K562 (cell line): ENCODE measurements around the gene SPATA32. TPM values are rescaled to one million over a fixed set of nuclear protein-coding genes. Genes with fewer than 3 reads are reported as not detected.

ENCODE experiments used
- CBFA2T2 ChIP-seq: fragments of 450-650 bp; conservative IDR thresholded peaks from 2 replicates; pipeline ENCODE4 v1.6.1; 2017; ENCODE audit warnings: mild to moderate bottlenecking
- HNRNPLL ChIP-seq: fragments of 200-400 bp; formaldehyde crosslinking; IDR thresholded peaks from 2 replicates; pipeline ENCODE4 v1.6.1; 2017; ENCODE audit warnings: low read length, low read depth, mild to moderate bottlenecking; ENCODE audit not compliant: poor library complexity, severe bottlenecking
- MXI1 ChIP-seq: IDR thresholded peaks from 2 replicates; pipeline ENCODE4 v1.6.1; 2011; ENCODE audit warnings: low read depth, mild to moderate bottlenecking, improper control_type of control experiment, low read length
- RFX7 ChIP-seq: fragments of 250-450 bp; sonication (Bioruptor Pico); IDR thresholded peaks from 2 replicates; pipeline ENCODE4 v1.5.1; 2021; ENCODE audit warnings: mild to moderate bottlenecking
- RUNX1 ChIP-seq: sonication (generic); IDR thresholded peaks from 2 replicates; pipeline ENCODE4 v1.6.1; 2016; ENCODE audit warnings: antibody characterized with exemption, low read depth
- SP1 ChIP-seq: sonication (generic); formaldehyde crosslinking; IDR thresholded peaks from 2 replicates; pipeline ENCODE4 v1.8.1; 2022; ENCODE audit warnings: mild to moderate bottlenecking, missing genetic modification reagents
- SP2 ChIP-seq: IDR thresholded peaks from 2 replicates; pipeline ENCODE4 v1.6.1; 2011; ENCODE audit warnings: mild to moderate bottlenecking, low read depth, low read length, moderate library complexity; ENCODE audit not compliant: poor library complexity, severe bottlenecking; ENCODE audit errors: extremely low read depth
- polyA plus RNA-seq, 8 experiments: library from polyadenylated mRNA; depleted of rRNA in 4 of 8; stranded (reverse) in 5 of 8; unstranded in 3 of 8; fragments of >200 nt; fragmentation: Nextera tagmentation in 2 of 8; fragmentation: Illumina TruSeq in 1 of 8; extraction: Ambion mirVana in 2 of 8; extraction: Trizol in 1 of 8; gene quantifications; 2 replicates each; pipeline versions ENCODE4 v1.2.1 to v1.2.3, GENCODE V29; 2011 to 2014; ENCODE audit warnings: inconsistent platforms in 1 of 8, missing spikeins in 1 of 8
- total RNA-seq, 7 experiments: library from RNA; depleted of rRNA in 6 of 7; stranded (reverse); fragments of >200 nt in 6 of 7; fragmentation: Illumina TruSeq in 2 of 7; extraction: Trizol in 2 of 7; gene quantifications; 2 replicates each; pipeline versions ENCODE4 v1.2.1 to v1.2.3, GENCODE V29; 2011 to 2021; ENCODE audit warnings: low replicate concordance in 1 of 7
- TF ChIP-seq, protein P1 (sequence below), 2 experiments: fragments of 450-650 bp; IDR thresholded peaks; 2 replicates each; pipeline ENCODE4 v1.6.1; 2016; ENCODE audit warnings: mild to moderate bottlenecking in 2 of 2, borderline replicate concordance in 1 of 2, low read depth in 1 of 2, moderate library complexity in 1 of 2
- TF ChIP-seq, protein P2 (sequence below), 2 experiments: fragments of 450-650 bp in 1 of 2; sonication (generic) in 1 of 2; formaldehyde crosslinking; conservative IDR thresholded peaks; 2 replicates each; pipeline versions ENCODE4 v1.4.0 to v1.8.1; 2020 to 2022; ENCODE audit warnings: mild to moderate bottlenecking in 1 of 2, missing genetic modification reagents in 1 of 2
- TF ChIP-seq, protein P3 (sequence below): fragments of 250-450 bp; sonication (Bioruptor Pico); IDR thresholded peaks from 2 replicates; pipeline ENCODE4 v1.4.0; 2020; ENCODE audit warnings: mild to moderate bottlenecking, moderate library complexity, borderline replicate concordance

SPATA32 gene
- total and polyA plus RNA-seq, 9 of the 15 experiments (the other 6 are each of a cell fraction or from before 2014, with no cell fraction given) = 0.03 to 0.06 TPM; not detected in 7

DNA sequence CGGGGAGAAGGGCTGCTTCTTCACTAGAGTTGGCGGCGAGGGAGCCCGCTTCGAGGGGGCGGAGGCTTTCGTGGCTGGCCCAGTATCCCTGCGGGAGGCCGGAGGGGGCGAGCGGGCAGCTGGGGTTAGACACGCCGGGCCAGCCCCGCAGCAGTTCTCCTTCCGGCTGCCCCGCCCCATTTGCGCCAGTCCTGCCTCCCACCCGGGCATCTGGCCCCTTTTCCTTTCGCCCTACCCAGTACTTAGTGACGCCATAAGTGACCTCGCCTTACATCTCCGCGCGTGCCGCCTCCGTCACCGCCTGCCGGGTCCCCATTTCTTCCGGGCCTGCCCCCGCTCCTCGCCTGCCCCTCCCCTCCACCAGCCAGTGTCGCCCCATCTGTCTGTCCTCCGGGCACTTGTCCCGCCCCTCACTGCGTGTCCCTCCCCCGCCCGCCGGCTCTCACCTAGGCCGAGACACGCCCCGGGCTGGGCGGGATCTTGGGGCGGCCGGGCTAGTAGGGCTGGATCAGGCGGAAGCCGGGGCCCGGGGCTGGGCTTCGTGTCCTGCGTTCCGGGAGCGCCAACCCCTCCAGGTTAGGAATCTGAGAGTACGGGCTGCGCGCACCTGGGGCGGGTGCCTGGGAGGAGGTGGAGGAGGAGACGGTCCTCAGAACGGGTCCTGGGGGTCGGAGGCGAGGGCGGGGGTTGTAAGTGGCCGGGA, 14.3 kb downstream of the SPATA32 start (continued):
- TF ChIP-seq, protein P1, sequence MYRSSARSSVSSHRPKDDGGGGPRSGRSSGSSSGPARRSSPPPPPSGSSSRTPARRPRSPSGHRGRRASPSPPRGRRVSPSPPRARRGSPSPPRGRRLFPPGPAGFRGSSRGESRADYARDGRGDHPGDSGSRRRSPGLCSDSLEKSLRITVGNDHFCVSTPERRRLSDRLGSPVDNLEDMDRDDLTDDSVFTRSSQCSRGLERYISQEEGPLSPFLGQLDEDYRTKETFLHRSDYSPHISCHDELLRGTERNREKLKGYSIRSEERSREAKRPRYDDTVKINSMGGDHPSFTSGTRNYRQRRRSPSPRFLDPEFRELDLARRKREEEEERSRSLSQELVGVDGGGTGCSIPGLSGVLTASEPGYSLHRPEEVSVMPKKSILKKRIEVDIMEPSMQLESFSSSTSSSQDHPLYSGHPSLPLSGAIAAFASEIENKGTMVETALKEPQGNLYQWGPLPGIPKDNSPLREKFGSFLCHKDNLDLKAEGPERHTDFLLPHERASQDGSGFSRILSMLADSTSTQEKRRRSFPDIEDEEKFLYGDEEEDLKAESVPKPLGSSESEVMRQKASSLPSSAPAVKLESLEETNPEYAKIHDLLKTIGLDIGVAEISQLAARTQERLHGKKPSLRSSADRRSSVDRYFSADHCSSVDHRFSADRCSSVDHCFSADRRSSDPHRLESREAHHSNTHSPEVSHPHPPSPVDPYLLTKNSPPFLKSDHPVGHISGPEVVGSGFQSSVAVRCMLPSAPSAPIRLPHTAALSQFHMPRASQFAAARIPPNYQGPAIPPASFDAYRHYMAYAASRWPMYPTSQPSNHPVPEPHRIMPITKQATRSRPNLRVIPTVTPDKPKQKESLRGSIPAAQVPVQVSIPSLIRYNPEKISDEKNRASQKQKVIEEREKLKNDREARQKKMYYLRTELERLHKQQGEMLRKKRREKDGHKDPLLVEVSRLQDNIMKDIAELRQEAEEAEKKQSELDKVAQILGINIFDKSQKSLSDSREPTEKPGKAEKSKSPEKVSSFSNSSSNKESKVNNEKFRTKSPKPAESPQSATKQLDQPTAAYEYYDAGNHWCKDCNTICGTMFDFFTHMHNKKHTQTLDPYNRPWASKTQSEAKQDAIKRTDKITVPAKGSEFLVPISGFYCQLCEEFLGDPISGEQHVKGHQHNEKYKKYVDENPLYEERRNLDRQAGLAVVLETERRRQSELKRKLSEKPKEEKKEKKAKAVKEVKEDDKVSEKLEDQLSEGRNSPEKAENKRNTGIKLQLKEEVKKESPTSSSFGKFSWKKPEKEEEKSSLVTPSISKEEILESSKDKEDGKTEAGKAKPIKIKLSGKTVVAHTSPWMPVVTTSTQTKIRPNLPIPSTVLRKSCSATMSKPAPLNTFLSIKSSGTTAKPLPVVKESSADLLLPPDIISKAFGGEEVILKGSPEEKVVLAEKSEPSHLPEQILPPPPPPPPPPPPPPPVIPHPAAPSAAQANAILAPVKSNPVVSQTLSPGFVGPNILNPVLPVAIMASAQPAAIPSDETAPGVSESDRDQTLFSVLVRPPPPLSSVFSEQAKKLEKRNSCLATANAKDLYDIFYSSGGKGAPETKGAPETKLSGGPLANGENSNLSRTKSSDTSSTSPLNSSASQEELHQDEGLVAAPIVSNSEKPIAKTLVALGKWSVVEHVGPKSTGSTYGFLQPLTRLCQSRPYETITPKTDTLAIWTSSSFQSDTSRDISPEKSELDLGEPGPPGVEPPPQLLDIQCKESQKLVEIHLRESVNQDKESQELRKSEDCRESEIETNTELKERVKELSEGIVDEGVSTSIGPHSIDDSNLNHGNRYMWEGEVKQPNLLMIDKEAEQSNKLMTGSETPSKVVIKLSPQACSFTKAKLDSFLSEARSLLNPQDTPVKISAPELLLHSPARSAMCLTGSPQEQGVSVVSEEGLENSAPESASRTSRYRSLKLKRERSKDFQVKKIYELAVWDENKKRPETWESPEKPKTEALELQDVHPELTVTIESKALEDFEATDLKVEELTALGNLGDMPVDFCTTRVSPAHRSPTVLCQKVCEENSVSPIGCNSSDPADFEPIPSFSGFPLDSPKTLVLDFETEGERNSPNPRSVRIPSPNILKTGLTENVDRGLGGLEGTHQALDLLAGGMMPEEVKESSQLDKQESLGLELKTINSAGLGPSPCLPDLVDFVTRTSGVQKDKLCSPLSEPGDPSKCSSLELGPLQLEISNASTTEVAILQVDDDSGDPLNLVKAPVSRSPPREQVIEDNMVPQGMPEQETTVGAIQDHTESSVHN (IDR thresholded peaks at IDR 0.05; ENCODE audit: borderline replicate concordance in 1 of 2, low read depth in 1 of 2) = no peak
- TF ChIP-seq, protein P2, sequence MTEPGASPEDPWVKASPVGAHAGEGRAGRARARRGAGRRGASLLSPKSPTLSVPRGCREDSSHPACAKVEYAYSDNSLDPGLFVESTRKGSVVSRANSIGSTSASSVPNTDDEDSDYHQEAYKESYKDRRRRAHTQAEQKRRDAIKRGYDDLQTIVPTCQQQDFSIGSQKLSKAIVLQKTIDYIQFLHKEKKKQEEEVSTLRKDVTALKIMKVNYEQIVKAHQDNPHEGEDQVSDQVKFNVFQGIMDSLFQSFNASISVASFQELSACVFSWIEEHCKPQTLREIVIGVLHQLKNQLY (CRISPR knock-in tag; conservative IDR thresholded peaks at IDR 0.05) = 0 out of 4 replicates have a peak, but pooled peaks of 1 of the 2 experiments have one; percentile 38
- peak; percentile 49; the same call in 1 of the 2 replicates for TF ChIP-seq SP1 (CRISPR knock-in tag)
- TF ChIP-seq RFX7 (CRISPR knock-in tag) = no peak
- TF ChIP-seq MXI1 = no peak
- no peak for TF ChIP-seq SP2
- peak; percentile 43 for TF ChIP-seq HNRNPLL
- no peak for TF ChIP-seq CBFA2T2
- TF ChIP-seq, protein P3, sequence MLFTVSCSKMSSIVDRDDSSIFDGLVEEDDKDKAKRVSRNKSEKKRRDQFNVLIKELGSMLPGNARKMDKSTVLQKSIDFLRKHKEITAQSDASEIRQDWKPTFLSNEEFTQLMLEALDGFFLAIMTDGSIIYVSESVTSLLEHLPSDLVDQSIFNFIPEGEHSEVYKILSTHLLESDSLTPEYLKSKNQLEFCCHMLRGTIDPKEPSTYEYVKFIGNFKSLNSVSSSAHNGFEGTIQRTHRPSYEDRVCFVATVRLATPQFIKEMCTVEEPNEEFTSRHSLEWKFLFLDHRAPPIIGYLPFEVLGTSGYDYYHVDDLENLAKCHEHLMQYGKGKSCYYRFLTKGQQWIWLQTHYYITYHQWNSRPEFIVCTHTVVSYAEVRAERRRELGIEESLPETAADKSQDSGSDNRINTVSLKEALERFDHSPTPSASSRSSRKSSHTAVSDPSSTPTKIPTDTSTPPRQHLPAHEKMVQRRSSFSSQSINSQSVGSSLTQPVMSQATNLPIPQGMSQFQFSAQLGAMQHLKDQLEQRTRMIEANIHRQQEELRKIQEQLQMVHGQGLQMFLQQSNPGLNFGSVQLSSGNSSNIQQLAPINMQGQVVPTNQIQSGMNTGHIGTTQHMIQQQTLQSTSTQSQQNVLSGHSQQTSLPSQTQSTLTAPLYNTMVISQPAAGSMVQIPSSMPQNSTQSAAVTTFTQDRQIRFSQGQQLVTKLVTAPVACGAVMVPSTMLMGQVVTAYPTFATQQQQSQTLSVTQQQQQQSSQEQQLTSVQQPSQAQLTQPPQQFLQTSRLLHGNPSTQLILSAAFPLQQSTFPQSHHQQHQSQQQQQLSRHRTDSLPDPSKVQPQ (CRISPR knock-in tag) = no peak
- no peak for TF ChIP-seq RUNX1
